Testis (tissue), 3 donors: ENCODE data around the gene MTCP1. TPM values are rescaled to one million over a fixed set of nuclear protein-coding genes. Genes with fewer than 3 reads are reported as not detected.

Experiments
- DNase-seq: peaks from one replicate; pipeline ENCODE4 v3.0.0-alpha.2; 2019
- H3K27ac ChIP-seq, 2 donors: fragments of 200-600 bp; sonication (generic); one replicate each; pipeline ENCODE4 v1.5.1; 2019
- H3K27me3 ChIP-seq: fragments of 200-600 bp; sonication (generic); one replicate; pipeline ENCODE4 v1.5.1; 2019
- H3K36me3 ChIP-seq: fragments of 200-600 bp; sonication (generic); one replicate; pipeline ENCODE4 v1.5.1; 2017; ENCODE audit warnings: low read depth; ENCODE audit errors: missing control alignments
- H3K4me1 ChIP-seq: fragments of 200-600 bp; sonication (generic); one replicate; pipeline ENCODE4 v1.5.1; 2019
- H3K4me3 ChIP-seq, 2 donors: fragments of 200-600 bp; sonication (generic); one replicate each; pipeline ENCODE4 v1.5.1; 2017 to 2019
- H3K9me3 ChIP-seq: fragments of 200-600 bp; sonication (generic); one replicate; pipeline ENCODE4 v1.5.1; 2017
- CTCF ChIP-seq, 3 experiments: fragments of 450-650 bp in 2 of 3; fragments of 200-600 bp in 1 of 3; sonication (generic) in 1 of 3; IDR thresholded peaks; one replicate each; pipeline ENCODE4 v1.5.1; 2016 to 2019; ENCODE audit warnings: antibody characterized with exemption in 3 of 3, mild to moderate bottlenecking in 2 of 3, moderate library complexity in 1 of 3
- POLR2A ChIP-seq: fragments of 450-650 bp; IDR thresholded peaks from one replicate; pipeline ENCODE4 v1.6.1; 2017; ENCODE audit warnings: antibody characterized with exemption, mild to moderate bottlenecking, moderate library complexity
- WGBS, 2 donors: methylation state at CpG; one replicate each; pipeline ENCODE4 v1.1.5; 2018; 5-methylcytosine and 5-hydroxymethylcytosine counted together
- intact Hi-C: fragments of 100-400 bp; cut with DNase I; formaldehyde crosslinking; loops from one replicate; pipeline ENCODE4 v1.15.1; 2023; ENCODE audit warnings: low total_unique reads
- polyA plus RNA-seq: library from polyadenylated mRNA; stranded (reverse); fragments of 350-450 nt; fragmentation: Illumina TruSeq; extraction: RNeasy Lipid Tissue Mini Kit (QIAGEN cat#74804); gene quantifications from one replicate; pipeline ENCODE4 v1.2.3, GENCODE V29; 2014; ENCODE audit warnings: low read depth, low replicate concordance; ENCODE audit not compliant: insufficient read depth
- total RNA-seq, 2 donors: library from RNA; depleted of rRNA; stranded (reverse); fragments of >200 nt; gene quantifications; one replicate each; pipeline ENCODE4 v1.2.3, GENCODE V29; 2016

Gene MTCP1
- total and polyA plus RNA-seq, 3 donors from 2014 or later, result 23.3 to 25.5 (median 25.0) TPM

GRCh38 chrX:155108427-155108826 is 37.5 kb upstream of the MTCP1 start:
- Histone ChIP-seq H3K36me3 (no peaks in the 10 kb centered on the region), H3K9me3 (no peaks in the 10 kb centered on the region), H3K27me3 (no peaks in the 10 kb centered on the region), H3K27ac (no peak overlapping the region), H3K4me3 (no peak overlapping the region), H3K4me1 (no peaks in the 10 kb centered on the region)
- no peak for DNase-seq
- TF ChIP-seq CTCF (IDR thresholded peaks at IDR 0.05), result no peak
- no peak for TF ChIP-seq POLR2A
- intact Hi-C loops, result no loop called here

- no peak overlapping the region for H3K4me3 ChIP-seq
- H3K9me3 ChIP-seq, result no peaks in the 10 kb centered on the region
- H3K27me3 ChIP-seq, result no peaks in the 10 kb centered on the region
- H3K4me1 ChIP-seq, result no peaks in the 10 kb centered on the region
- no peak for TF ChIP-seq POLR2A
- H3K36me3 ChIP-seq, result no peaks in the 10 kb centered on the region
- no peak for DNase-seq
- intact Hi-C loops, result no loop called here
- H3K27ac ChIP-seq, result no peak overlapping the region
- 97 to 100% methylated on average over 2 of the region's 2 CpGs for WGBS, 2 donors
These were observed 35.0 kb upstream of the MTCP1 start for GRCh38 chrX:155105919-155106318.

GRCh38 chrX:155094468-155095061 is 23.6 kb upstream of the MTCP1 start:
- intact Hi-C loops, result no loop called here
- TF ChIP-seq CTCF (IDR thresholded peaks at IDR 0.05), result peak; percentile 22 to 56 (median 43)
- TF ChIP-seq POLR2A, result no peak
- H3K27me3 ChIP-seq, result no peaks in the 10 kb centered on the region
- H3K4me1 ChIP-seq, result no peaks in the 10 kb centered on the region
- no peaks in the 10 kb centered on the region for H3K36me3 ChIP-seq
- H3K27ac ChIP-seq, result no peak overlapping the region
- WGBS, 2 donors, result 35 to 36% methylated on average over 4 of the region's 4 CpGs
- no peaks in the 10 kb centered on the region for H3K9me3 ChIP-seq
- no peak for DNase-seq
- H3K4me3 ChIP-seq, result no peak overlapping the region

- H3K27ac ChIP-seq, result no peak overlapping the region
- no peaks in the 10 kb centered on the region for H3K9me3 ChIP-seq
- DNase-seq, result no peak
- H3K27me3 ChIP-seq, result no peaks in the 10 kb centered on the region
- H3K36me3 ChIP-seq, result no peaks in the 10 kb centered on the region
- H3K4me1 ChIP-seq, result no peaks in the 10 kb centered on the region
- no peak overlapping the region for H3K4me3 ChIP-seq
- WGBS, 2 donors, result 60 to 83% methylated on average over 3 to 26 of the region's 26 CpGs
- TF ChIP-seq CTCF (IDR thresholded peaks at IDR 0.05), result no peak
- TF ChIP-seq POLR2A, result no peak
- intact Hi-C loops, result no loop called here
These were observed 16.2 kb upstream of the MTCP1 start for GRCh38 chrX:155086961-155087735.

GRCh38 chrX:155086202-155086840 is 15.4 kb upstream of the MTCP1 start:
- DNase-seq, result peak; percentile 39
- H3K27me3 ChIP-seq, result no peaks in the 10 kb centered on the region
- TF ChIP-seq POLR2A, result no peak
- peak in 1 of 3 experiments; percentile 35 for TF ChIP-seq CTCF (IDR thresholded peaks at IDR 0.05)
- no peaks in the 10 kb centered on the region for H3K4me1 ChIP-seq
- intact Hi-C loops, result no loop called here
- WGBS, 2 donors, result 53 to 81% methylated on average over 8 to 21 of the region's 24 CpGs
- H3K36me3 ChIP-seq, result no peaks in the 10 kb centered on the region
- H3K27ac ChIP-seq, result no peak overlapping the region
- H3K9me3 ChIP-seq, result no peaks in the 10 kb centered on the region
- no peak overlapping the region for H3K4me3 ChIP-seq
